GM18519 (cell line): ENCODE data around the gene C1orf210.

Source experiments
- ATAC-seq: cut with Tn5 transposase; IDR thresholded peaks from one replicate; pipeline ENCODE4 v1.9.1; 2021; ENCODE audit warnings: mild to moderate bottlenecking, moderate library complexity; ENCODE audit not compliant: unreplicated experiment, low FRiP score

Gene C1orf210

DNA sequence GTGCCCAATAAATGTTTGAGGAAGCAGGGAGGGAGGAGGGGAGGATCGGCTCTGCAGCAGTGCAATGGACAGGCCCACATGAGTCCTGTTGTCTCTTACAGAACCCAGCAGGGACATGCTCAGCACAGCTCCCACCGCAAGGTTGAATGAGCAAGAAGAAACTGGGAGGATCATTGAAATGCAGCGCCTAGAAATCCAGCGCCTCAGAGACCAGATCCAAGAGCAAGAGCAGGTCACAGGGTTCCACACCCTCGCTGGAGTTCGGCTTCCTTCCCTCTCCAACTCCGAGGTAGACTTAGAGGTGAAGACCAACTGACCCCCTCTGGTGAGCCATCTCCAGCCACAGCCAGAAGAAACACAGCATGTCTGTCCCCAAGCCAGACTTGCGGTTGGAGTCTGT is 31.5 kb downstream of the C1orf210 start:
- ATAC-seq, result no peak

DNA sequence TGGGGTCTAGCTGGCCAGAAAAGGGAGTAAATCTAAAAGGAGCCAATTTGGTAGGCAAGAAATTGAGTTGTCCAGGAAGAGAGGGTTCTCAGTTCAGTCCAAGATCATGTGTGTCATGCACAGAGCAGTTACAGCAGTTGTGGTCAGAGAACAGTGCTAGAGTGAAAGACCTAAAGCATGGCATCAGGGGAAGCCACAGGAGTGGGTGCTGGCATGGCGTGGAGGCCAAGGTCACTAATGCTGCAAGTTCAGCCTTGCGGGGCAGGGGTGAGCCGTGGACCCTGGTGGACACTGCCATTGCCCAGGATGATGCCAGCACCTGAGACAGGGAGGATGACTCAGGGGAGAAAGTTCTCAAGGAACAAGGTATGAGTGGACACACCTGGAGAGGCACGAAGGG is 32.2 kb downstream of the C1orf210 start:
- no peak for ATAC-seq

GRCh38 chr1:43252225-43252624 is 33.2 kb downstream of the C1orf210 start:
- ATAC-seq, result no peak

GRCh38 chr1:43251024-43251423 is 34.4 kb downstream of the C1orf210 start:
- ATAC-seq, result no peak

- ATAC-seq, result no peak
Observed at GRCh38 chr1:43250351-43250761, 35.0 kb downstream of the C1orf210 start.

GRCh38 chr1:43247256-43247921 is 38.0 kb downstream of the C1orf210 start:
- ATAC-seq, result no peak

DNA sequence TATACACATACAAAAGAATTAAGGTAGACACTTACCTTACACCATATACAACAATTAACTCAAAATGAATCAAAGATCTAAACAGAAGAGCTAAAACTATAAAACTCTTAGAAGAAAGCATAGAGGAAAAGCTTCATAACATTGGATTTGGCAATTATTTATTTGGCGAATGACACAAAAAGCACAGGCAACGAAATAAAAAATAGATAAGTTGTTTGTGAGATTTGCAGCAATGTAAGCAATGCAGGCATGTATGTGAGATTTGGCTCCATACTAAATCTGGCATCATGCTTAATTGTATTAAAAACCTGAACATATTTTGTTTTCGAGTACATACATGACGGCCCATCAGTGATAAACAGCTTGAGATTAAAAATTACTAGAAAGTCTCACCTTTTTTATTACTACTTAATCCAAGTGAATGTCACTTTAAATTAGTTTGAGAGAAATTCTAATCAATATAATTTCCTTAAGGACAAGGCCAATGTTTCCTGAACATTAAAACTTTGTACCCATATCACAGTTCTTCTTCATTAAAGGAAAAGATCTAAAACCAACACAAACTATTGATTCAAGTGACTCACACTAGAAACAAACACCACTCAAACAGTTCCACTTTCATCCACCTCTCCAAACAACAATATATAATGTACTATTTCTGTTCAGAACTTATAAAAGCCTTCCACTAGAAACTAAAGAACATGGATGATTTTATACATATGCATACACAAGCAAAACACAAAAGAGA is 38.7 kb downstream of the C1orf210 start:
- no peak for ATAC-seq

GRCh38 chr1:43243299-43243698 is 42.1 kb downstream of the C1orf210 start:
- no peak for ATAC-seq

- no peak for ATAC-seq
Observed at GRCh38 chr1:43241413-43241836, 44.0 kb downstream of the C1orf210 start.

GRCh38 chr1:43239484-43239883 is 45.9 kb downstream of the C1orf210 start:
- no peak for ATAC-seq

DNA sequence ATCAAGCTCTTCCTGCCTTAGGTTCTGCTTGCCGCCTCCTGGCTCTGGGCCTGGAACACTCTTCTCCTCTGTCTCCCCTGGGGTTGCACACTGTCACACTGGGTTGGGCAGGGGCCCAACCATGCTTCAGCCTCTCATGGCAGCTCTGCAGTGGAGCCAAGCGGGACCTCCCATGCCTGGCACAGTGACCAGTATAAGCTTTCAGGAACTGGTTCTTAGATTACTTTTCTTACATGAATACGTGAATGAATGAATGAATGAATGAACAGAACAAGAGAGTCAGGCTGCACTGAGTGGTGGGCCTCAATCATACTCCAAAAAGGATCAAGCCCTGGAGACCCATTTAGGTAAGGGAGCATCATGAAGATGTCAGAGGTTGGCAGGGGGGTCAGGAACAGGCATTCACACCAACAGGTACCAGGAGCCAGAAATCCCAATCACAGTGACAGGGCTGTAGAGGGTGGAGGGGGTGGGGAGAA is 46.4 kb downstream of the C1orf210 start:
- no peak for ATAC-seq

DNA sequence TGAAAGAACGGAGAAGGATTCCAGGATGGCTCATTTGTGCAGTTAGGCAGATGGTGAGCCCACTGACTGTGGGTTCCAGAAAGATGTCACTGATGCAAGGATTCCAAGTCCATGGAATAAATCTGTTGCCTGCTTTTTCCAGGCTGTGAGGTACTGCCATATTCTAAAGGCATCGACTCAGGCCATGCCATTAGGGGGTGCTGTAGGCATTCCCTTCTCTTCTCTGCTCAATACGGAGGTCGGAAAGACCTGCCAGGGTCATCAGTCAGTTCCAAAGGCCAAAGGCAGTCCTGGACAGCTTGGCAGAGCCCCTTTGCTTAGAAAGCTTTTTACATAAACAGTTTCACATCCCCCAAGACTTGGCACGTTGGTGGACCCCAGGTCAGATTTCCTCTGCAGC is 47.3 kb downstream of the C1orf210 start:
- ATAC-seq, result no peak

DNA sequence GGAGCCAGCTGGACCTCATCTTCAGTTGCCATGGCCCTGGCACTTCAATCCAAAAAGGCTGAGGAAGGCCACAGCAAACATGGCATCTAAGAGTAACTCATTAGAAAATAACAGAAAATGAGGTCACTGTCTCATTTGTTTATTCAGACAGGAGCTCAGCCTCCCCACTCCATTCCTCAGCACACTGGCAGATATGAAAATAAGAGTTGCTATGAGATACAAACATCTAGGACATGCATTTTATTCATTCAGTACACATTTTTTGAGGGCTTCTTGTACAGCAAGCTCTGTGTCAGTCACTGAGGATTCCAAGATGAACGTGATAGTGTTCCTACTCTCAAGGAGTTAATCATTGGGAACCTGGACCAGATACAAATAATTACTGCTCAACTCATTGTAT is 48.3 kb downstream of the C1orf210 start:
- ATAC-seq, result no peak

DNA sequence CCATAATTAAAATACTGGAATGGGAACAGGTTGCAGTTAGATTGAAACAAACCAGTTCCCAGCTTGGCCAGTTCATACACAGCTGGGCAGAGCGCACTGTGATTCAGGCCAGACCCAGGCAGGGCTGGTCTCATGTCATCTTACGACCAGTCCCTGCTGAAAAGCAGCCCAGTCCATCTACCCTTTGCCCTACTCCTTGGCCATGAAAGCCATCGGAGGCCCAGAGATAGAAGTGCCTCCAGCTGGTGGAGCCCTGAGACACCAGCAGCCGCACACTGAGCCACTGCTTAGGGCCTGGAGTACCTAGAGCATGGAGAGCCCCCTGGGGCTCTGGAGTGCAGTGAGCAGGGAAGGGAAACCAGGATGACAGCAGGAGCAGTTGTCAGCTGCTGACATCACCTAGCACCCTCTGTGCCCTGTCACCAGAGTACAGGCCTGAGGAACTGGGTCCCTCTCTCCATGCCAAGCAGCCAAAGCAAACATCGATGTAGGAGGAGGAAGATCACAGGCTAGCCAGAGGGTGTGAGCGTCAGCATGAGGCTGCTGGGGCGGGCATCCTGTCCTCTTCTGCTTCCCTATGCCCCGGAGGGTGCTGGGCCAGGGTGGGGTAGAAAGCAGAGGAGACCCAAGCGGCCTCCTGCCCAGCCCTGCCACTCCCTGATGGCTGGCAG is 49.8 kb downstream of the C1orf210 start:
- no peak for ATAC-seq

- no peak for ATAC-seq
Observed at GRCh38 chr1:43235040-43235439, 50.3 kb downstream of the C1orf210 start.

DNA sequence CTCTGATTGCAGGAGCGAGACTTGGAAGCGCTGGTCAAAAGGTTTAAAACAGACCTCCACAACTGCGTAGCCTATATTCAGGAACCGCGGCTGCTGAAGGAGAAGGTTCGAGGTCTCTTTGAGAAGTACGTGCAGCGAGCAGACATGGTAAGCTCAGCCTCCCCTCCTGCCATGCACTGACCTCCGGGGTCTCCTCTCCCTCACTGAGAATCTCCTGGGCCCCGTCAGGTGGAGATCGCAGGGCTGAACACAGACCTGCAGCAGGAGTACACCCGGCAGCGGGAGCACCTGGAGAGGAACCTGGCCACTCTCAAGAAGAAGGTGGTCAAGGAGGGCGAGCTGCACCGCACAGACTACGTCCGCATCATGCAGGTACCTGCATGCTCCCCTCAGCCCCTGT is 51.1 kb downstream of the C1orf210 start:
- ATAC-seq, result no peak

DNA sequence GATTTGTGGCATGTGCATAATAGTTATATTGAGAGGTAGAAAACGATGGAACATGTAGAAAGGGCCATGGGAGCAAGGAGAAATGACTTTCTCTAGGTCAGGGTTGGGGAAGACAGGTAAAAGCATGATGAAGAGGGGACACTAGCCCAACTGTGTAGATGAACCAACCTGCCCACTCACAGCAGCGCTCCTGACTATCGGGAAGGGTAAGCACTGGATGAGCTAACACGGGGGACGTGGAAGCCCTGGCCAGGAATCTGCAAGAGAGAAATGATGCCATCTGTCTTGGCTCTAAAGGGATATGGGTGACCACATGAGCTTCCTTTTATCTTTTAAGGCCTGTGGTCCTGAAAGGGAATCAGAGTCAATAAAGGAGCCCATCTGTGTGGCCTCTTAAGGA is 51.8 kb downstream of the C1orf210 start:
- no peak for ATAC-seq

- ATAC-seq, result no peak
Observed at GRCh38 chr1:43232482-43232881, 52.9 kb downstream of the C1orf210 start.

DNA sequence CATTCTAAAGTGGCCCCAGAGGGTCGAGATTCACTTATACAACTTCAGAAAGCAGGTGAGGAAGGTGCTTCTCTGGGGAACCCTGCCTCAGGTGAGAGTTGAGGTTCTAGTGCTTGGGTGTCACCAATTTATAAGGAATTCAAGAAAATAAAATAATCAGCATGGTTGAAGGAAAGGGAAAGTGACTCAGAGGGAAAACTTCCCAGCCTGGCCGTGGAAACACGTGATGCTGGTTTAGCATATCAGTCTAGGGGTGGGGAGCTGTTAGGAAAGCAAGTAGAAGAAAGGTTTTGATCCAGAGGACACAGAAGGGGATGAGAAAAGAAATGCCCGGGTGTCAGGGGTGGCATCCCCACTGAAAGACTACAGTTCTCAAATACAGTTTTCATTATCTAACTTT is 53.3 kb downstream of the C1orf210 start:
- no peak for ATAC-seq
